Activated CD4-positive, alpha-beta T cell treated with anti-CD3 and anti-CD28 coated beads, Interleukin-2, amount 50 U/mL, for 4 hours (primary cell): ENCODE results near the gene NAV2.
"Not testable (repeated sequence)": the region's sequence is repeated elsewhere in the genome, so short reads cannot be mapped to it uniquely, and the experiment has no call there.

Source experiments
- DNase-seq, 2 experiments: peaks; one replicate each; pipeline ENCODE4 v3.0.0-alpha.2; 2020

Gene NAV2

DNA sequence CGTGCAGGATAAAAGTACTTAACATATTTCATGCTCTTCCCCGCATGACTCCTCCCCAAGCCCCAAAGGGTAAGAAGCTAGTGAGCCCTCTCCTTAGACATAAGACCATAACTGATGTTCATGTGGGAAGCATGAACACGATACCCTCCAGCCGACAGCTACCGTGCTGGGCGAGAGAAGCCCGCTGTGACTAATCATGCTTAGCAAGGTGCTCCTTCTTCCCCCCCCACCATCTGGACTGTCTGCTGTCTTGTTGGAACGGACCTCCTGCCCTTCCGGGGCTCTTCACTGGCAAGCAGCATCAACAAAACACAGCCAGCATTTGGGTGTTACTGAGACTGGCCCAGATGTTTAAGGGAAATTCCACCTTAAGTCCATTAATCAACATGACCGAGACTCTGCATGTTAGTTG is 247.0 kb downstream of the NAV2 start:
- no peak for DNase-seq

DNA sequence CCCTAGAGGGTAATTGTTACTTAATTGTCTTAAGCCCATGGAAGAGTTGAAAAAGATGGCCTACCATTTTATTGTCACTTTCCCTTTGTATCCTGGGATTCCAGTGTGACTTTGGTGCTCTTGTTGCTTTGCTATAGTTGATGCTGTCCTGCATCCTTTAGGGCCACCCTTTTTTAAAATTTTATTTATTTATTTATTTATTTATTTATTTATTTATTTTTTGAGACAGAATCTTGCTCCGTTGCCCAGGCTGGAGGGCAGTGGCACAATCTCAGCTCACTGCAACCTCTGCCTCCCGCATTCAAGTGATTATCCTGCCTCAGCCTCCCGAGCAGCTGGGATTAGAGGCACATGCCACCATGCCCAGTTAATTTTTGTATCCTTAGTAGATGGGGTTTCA is 247.8 kb downstream of the NAV2 start:
- not testable (repeated sequence) for DNase-seq

DNA sequence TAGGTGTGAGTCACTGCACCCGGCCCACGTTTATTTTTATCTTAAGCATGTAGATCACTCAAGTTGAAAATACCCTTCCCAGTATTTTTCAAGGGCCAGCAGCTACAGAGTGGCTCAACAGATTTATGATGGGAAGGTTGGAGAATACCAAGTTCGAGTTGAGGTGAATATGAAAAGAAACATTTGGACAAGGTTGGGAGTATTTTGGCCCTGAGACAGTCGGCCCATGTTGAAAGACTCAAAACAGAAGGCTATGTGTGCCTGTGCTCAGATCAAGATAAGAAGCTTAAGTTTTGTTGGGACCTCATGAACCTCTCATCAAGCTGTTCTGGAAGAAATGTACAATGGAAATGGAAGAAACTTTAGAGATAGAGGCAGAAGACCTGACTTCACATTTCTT is 248.6 kb downstream of the NAV2 start:
- no peak for DNase-seq

DNA sequence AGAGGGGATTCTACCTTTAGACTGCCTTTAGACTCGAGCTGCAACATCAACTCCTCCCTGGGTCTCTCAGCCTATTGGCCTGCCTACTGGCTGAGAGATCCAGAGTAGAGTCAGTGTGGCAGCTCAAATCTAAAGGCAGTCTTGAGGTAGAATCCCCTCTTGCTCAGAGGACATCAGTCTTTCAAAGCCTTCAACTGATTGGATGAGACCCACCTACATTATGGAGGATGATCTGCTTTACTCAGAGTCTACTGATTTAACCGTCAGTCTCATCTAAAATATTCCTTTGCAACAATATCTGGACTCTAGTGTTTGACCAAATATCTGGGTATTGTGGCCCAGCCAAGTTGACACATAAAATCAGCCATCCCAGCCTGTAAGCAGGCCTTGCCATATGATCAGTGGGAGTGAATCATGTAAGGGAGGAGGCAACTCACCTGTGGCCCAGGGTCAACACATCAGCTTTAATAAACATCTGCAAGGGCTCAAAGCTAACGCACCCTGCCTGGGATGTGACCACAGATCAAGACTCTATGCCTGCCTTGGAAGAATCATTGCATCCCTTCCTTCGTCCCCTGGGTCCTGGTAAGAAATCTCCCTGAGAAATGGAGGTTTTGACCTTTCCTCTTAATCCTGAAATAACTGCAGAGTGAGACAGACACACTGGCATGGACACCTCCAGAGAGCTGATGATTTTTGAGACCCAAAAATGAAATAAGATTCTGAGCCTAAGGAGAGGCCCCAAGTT is 249.6 kb downstream of the NAV2 start:
- DNase-seq = no peak

DNA sequence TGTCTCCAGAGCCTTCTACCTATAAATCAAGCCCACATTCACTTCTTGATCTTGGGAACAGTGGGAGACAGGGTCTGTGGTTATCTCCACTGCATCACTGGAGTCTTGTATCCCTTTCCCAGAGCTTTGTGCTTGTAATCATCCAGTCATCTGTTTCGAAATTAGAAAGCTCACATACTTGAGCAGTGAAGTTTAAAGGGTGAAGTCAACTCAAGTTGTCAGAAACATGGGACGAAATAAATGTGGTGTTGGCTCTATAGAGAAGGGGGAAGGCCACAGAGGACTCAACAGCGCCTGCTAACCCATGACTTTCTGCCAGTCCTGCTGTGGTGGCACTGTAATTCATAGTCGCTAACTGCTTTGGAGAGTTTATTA is 250.2 kb downstream of the NAV2 start:
- DNase-seq = no peak

DNA sequence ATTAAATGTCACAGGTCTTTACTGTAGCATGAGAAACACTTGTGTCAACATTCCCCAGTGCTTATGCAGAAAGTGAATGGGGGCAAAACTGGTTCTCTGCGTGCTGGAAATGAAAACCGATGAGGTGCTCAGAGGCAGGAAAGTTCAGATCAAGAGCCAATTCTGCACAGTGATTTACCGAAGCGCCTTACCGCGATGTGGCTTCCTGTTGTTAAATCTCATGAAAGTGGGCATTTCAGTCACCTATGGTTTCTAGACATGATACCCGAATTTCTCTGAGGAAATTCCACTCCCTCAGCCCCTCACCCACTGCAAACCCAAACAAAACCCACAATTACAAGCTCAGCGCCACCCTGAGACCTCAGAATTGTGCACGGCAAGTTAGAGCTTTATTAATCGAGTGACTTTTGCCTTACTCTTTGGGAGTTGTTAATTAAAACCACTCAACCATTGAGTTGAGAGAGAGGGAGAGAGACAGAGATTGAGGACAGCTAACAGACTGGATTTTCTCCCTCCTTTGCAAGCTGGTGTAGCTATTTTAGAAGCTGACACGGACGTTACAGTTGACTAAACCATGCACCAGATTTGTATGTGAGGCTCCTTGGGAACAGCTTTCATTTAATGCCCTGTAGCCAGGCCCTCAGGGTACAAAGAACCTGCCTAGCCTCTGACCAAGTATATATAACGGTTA is 251.2 kb downstream of the NAV2 start:
- DNase-seq = no peak

DNA sequence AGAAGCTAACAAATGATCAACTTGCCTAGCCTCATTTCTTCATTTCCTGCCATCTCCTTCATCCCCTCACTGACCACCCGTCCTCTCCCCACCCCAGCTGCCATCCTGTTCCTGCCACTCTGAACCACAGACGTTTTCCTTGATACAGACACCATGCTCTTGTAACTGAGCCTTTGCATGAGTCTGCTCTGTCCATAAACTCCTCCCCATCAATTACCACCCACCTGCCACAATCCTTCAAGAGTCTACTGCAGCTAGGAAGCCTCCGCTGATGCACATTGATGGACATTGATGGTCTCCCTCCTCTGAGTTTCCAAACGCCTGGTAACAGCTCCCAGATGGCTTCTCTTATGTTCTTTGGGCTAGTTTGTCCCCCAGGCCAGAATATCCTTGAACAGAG is 253.8 kb downstream of the NAV2 start:
- no peak for DNase-seq

DNA sequence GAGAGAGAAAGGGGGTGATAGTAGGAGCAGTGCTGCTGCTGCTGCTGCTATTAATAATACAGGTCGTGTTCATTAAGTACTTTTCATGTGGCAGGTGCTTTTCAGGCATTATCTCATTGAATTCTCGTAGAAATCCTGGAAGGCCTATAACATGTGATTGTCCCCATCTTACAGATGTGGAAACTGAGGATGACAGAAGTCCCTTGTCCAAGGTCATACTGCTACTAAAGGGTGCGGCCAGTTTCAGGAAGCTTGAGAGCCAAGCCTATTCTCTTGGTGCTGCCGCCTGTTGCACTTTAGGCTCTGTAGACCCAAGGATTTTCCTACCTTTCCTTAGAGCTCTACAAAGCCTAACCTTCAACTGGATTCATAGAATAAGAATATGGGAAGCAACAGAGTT is 254.3 kb downstream of the NAV2 start:
- DNase-seq = no peak

DNA sequence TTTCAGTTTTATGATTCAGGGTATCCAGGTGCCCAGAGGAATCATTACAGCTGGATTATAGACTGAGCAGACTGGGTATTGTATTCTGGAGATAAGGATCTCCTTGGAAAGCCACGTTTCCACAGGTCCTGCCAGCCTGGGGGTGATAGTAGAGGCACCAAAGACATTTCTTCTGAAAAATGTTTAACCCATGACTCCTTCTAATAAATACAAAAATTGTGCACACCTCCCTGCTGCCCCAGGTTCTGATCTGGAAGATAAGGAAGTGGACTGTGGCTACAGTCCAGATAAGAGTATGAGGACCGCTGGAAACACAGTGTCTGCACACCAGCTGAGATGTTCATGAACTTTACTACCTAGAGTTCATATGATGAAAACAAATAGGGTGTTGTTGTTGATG is 255.2 kb downstream of the NAV2 start:
- DNase-seq = no peak

DNA sequence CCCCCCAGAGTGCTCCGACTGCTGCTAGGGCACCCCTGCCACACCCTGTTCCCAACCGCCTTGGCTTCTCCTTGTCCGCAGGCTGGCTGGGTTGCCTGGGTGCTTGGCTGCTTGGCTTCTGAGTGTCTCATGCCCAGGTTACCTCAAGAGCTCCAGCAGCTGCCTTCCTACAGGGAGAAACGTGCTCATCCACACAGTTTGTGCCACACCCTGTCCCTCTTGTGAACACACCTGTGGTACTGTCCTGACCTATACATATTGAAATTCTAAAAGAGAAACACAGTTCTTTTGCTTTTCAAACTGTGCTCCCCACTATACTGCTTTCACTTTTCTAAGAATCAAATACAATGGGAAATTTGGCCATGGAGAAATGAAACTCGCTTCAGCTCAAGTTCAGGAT is 256.2 kb downstream of the NAV2 start:
- DNase-seq = no peak

DNA sequence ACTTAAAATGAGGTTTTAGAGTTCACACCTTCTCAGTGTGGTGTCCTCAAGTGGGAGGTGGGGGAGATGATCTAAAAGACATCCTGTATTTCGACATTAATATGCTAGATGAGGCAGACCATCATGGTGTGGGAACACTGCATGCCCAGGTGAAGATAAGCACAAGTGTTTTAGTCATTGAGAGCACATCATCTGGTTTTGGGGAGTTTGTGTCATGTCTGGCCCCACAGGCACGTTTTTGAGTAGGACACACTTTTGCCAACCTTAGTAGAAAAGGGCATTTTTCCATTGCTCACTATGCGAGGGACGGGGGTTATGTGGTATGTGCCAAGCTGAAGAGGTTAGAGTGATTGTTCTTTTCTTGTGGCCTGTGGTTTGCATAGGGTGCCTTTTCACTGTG is 258.3 kb downstream of the NAV2 start:
- no peak for DNase-seq

DNA sequence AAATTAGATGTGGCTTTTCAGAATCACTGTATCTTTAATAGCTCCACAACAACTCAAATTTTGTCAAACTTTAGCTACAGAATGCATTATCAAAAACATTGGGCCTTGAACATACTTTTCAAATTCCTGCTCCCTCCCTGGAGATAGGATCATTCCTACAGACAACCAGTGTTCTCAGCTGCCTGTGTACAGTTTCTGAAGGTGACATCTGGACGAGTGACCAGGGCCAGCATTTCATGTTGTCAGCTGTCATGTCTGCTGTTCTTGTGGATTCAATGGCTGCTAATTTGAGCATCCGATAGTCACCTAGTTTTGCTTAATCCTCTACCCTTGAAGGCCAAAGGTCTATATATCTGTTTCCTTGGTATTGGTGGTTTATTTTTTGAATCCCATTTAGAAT is 259.5 kb downstream of the NAV2 start:
- DNase-seq = no peak

DNA sequence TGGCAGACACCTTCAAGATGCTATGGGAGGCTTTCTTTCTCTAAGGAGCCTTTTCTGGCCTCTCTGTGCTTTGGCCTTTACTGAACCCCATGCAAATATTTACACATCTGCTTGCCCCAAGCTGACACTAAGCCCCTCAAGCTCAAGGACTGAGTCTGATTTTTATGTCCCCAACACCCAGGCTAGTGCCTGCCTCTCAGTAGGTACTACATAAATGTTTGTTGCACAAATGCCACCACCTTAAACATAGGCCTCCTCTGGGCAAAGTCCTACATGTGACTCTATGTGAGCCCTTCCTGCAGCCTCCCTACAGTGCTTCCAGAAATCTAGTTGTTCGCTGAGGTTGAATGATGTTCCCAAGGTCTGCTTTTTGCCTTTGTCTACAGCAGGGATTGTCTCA is 260.0 kb downstream of the NAV2 start:
- no peak for DNase-seq

DNA sequence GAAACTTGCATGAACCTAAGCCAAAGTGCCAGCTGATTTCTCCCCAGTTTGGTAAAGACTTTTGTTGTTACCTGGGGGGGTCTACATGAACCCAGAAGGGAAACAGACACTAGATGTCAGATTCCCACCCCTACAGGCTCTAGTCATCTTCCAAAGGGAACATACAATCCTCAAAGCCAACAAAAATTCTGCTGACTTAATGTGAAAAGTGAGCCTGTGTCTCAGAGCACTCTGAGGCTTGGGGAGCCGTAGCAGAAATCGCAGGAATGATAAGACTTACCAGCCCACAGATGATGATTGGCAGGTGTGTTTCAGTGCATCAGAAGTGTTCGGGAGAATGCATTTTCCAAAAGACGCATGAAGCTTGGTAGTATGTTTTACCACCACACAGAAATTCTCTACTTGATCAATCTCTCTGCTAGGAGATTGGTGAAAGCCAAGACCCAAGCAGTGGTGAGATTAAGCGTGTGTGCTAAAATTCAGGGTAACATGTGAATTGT is 260.5 kb downstream of the NAV2 start:
- no peak for DNase-seq

DNA sequence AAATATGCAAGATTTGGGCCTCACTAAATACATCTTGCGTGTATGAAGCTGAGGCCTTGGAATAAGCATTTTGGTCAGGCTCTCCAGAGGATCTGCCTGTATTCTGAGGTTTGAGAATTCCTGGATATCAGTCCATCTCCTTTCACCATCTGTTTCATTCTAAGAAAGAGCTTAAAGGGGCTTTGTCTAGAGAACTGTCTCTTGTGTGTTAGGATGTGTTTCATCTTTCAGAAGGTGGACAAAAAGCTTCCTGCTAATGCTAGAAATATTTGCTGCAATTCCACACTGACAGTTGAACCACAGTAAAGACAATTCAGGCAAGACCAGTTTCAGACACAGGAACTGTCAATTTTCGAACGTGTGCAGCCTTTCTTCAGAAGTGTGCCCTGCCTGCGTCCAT is 262.2 kb downstream of the NAV2 start:
- no peak for DNase-seq

DNA sequence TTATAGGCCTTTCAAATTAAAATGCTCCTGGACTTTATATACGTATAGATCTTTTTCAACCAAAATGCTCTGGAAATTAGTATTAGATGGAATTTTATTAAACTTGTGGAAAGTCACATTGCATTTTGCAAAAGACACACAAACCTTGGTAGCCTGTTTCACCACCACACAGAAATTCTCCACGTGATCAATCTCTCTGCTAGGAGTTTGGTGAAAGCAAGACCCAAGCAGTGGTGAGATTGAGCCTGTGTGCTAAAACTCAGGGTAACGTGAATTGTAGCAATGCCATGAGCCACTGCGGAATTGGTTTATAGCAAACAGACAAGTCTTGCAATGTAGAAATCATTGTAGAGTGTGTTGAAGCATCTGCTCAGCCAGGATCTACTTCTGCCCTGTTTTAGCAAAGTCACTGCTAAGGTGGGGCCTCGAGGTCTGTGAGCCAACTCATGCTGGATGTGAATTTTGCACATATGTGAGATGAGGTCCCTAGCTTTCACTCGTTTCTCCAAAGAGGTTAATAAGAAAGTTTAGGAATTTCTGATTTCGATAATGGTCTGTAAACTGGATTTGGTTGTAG is 262.9 kb downstream of the NAV2 start:
- no peak for DNase-seq

DNA sequence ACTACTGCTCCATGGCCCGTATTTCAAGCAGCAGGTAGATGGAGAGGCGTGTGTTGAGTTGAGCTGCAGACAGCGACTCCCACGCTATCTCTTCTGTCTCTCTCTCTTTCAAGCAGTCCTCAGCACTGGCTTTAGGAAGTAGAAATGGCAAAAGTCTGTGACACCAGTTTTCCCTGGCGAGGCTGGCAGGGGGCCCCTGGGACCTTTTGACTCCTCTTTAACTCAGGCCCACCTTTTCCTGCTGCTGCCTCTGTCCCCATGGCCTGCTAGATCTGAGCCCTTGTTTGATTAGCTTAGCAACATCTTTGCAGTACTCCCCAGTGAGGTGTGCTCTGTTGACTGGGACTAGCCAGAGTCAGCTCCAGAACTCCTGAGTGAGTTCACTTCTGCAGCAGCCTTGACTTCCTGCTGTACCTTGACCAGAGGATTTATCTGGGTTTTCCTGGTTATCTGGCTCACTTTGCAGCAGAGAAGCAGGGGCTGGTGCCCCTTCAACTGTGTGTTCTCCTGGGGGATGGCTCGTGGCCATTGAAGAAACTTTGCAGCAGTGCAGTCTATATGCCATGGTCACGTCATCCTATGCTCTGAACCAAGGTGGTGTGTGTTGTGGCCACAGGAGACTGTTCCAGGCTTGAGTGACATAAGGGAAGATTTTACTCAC is 263.8 kb downstream of the NAV2 start:
- no peak for DNase-seq

DNA sequence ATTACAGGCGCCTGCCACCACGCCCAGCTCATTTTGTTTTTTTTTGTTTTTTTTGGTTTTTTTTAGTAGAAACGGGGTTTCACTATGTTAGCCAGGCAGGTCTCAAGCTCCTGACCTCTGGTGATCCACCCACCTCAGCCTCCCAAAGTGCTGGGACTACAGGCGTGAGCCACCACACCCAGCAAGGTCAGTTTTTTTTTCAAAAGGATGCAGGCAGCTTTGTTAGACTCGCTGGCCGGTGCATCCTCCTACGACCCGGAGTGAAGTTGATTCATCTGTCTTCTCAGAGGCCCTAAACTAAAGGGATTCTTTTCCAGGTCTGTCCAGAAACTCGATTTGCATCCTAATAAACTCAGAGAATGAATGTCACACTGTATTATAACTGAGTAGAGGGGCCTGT is 265.3 kb downstream of the NAV2 start:
- no peak for DNase-seq

DNA sequence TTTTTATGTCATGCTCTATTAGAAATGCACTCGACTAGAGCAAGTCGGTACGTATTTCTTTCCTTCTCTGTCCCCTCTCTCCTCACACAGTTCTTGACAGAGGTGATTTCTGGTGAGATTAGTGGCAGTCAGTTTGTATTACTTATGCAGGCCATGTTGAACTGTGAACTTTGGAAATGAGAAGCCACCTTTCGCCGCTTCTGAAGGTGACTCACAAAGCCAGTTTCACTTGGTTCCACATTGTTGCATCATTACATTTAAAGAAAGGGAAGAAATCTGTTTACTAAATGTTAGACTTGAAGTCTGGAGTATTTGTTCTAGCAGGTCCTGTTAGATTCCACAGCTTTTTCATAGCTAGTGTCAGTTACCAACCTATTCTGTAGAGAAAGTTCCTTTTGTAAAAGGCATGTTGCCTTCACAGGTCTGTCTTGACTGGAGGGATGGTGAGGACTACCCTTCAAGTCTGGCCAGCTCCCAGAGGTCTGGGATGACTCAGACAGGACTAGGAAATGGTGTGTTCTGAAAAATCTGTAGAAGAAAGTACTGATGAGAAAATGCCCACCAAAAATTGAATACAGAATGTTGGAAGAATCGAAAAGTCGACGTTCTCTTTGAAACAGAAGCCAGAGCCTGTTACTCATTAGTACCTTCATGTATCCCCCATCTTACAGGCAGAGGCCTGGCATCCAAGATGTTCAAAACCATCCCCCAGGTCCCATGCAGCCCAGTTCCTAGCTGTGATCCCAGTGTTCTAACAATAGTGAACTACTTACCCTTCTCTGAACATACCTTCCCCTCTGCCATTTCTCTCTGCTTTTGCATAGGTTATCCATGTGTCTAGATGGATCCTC is 266.3 kb downstream of the NAV2 start:
- DNase-seq = no peak

DNA sequence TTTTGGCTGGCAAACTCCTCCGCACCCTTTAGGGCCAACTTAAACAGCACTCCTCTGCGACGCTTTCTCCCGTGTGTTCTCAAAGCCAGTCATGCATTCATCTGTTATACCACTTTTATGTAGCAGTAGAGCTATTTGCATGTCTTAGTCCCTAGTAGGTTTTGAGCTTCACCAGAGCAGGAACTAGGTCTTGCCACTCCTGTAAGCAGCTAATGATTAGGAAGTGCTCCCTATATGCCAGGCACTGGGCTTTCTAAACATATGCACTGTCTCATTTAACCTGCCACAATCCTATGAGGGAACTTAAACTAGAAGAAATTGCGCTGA is 266.8 kb downstream of the NAV2 start:
- no peak for DNase-seq

DNA sequence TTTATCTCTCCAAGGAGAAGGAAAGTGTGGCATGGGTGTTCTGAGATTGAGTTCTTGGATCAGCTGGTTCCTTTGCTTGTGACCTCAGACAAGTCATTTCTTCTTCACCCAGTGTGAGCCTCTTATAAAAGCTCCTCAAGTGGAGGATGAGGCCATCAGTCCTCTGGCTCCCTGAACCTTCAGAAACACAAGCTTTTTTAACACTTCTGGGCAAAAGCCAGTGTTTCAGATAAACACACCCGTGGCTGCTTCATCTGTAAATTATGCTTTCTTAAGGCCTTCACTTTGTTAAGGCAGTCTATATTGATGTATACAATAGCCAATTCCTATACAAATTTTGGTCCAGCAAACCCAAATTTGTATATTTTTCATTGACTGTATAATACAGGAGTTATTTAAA is 267.8 kb downstream of the NAV2 start:
- no peak for DNase-seq

DNA sequence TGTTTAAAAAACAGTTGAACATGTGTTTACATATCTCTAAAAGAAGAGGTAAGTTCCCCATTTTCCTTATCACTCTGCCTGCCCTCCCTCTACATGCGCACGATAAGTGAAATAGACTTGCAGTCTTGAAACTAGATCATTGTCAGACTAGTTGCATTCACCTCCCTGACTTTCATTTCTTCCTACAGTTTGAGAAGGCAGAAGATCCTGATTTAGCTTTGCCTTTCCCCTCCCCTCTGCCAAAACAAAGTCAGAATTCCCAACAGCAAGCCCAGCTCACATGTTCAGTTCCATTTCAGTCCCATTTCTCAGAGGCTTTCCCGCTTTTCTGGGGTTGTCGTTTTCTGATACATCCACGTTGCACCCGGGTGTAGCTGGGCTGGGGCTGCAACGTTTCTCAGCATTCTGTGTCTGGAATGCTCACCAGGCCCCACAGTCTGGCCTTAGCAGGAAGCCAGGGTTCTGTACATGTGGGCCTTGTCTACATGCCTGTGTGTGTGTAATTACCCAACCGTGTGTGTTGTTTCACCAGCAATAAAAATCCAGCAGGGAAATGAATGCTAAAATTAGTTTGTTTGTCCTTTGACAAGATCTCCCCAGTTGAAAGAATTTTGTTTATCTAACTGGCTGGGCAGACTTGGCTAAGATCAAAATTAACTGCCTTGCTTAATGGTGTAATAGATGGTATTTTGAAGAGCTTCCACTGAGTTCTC is 268.5 kb downstream of the NAV2 start:
- DNase-seq = no peak
